ENCODE data around the gene GPR84.

DNA sequence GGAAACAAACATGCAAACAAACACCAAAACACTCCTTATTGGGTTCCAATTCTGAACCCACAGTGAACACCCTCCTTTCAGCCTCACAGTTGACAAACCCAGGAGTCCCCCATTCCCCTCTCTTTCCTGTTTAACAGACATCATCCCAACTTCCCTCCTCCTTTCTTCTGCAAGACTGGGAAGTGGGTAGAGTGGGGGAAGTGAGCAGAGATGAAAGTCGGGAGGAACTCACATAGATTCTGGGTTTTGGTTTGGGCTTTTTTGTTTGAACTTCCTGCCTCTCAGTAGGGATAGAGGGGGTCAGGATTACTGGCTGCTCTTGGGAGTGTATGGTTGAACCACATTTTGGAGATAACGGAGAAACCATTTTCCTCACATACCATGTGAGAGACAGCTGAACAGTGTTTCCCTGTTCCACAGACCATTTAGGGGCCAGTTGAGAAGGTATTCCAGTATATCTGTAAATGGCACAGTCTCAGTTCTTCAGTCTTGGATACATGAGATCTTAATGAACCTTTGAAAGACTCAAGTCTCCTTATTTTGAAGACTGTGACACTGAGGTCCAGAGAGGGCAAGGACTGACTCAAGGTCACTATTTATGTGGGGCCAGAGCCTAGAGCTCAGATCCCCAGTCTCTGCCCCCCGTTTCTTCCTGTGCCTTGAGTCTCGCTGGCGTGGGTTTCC is 3.9 kb upstream of the GPR84 start:
- TF ChIP-seq SP1 (IDR thresholded peaks at IDR 0.05) (no peak), FOXA1 (IDR thresholded peaks at IDR 0.05) (no peak), LEF1 (IDR thresholded peaks at IDR 0.05; ENCODE audit: borderline replicate concordance) (no peak), BHLHE40 (IDR thresholded peaks at IDR 0.05; ENCODE audit: borderline replicate concordance) (no peak), ELF4 (IDR thresholded peaks at IDR 0.05) (no peak), FOXK2 (IDR thresholded peaks at IDR 0.05) (no peak), TARDBP (IDR thresholded peaks at IDR 0.05) (no peak), SUZ12 (IDR thresholded peaks at IDR 0.05) (no peak), FOXM1 (IDR thresholded peaks at IDR 0.05; ENCODE audit: borderline replicate concordance) (no peak)
- TF ChIP-seq, protein P1, sequence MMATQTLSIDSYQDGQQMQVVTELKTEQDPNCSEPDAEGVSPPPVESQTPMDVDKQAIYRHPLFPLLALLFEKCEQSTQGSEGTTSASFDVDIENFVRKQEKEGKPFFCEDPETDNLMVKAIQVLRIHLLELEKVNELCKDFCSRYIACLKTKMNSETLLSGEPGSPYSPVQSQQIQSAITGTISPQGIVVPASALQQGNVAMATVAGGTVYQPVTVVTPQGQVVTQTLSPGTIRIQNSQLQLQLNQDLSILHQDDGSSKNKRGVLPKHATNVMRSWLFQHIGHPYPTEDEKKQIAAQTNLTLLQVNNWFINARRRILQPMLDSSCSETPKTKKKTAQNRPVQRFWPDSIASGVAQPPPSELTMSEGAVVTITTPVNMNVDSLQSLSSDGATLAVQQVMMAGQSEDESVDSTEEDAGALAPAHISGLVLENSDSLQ (IDR thresholded peaks at IDR 0.05), result no peak
